ENCODE results near the gene PACS1.

The PACS1 gene

GRCh38 chr11:66284526-66285078 lies 214.5 kb downstream of the PACS1 start:
- TF ChIP-seq, protein P1, sequence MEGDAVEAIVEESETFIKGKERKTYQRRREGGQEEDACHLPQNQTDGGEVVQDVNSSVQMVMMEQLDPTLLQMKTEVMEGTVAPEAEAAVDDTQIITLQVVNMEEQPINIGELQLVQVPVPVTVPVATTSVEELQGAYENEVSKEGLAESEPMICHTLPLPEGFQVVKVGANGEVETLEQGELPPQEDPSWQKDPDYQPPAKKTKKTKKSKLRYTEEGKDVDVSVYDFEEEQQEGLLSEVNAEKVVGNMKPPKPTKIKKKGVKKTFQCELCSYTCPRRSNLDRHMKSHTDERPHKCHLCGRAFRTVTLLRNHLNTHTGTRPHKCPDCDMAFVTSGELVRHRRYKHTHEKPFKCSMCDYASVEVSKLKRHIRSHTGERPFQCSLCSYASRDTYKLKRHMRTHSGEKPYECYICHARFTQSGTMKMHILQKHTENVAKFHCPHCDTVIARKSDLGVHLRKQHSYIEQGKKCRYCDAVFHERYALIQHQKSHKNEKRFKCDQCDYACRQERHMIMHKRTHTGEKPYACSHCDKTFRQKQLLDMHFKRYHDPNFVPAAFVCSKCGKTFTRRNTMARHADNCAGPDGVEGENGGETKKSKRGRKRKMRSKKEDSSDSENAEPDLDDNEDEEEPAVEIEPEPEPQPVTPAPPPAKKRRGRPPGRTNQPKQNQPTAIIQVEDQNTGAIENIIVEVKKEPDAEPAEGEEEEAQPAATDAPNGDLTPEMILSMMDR (IDR thresholded peaks at IDR 0.05; ENCODE audit: low read depth, low read length), result no peak
- no peak for DNase-seq (ENCODE audit: extremely low read depth, low read depth)

GRCh38 chr11:66285250-66285947 lies 215.3 kb downstream of the PACS1 start:
- DNase-seq (ENCODE audit: extremely low read depth, low read depth), result no peak
- TF ChIP-seq, protein P1 (IDR thresholded peaks at IDR 0.05; ENCODE audit: low read depth, low read length), result no peak

GRCh38 chr11:66286699-66287098 lies 216.6 kb downstream of the PACS1 start:
- TF ChIP-seq, protein P1 (IDR thresholded peaks at IDR 0.05; ENCODE audit: low read depth, low read length), result no peak
- no peak for DNase-seq (ENCODE audit: extremely low read depth, low read depth)

GRCh38 chr11:66287211-66287888 lies 217.3 kb downstream of the PACS1 start:
- TF ChIP-seq, protein P1 (IDR thresholded peaks at IDR 0.05; ENCODE audit: low read depth, low read length), result no peak
- no peak for DNase-seq (ENCODE audit: extremely low read depth, low read depth)

DNA sequence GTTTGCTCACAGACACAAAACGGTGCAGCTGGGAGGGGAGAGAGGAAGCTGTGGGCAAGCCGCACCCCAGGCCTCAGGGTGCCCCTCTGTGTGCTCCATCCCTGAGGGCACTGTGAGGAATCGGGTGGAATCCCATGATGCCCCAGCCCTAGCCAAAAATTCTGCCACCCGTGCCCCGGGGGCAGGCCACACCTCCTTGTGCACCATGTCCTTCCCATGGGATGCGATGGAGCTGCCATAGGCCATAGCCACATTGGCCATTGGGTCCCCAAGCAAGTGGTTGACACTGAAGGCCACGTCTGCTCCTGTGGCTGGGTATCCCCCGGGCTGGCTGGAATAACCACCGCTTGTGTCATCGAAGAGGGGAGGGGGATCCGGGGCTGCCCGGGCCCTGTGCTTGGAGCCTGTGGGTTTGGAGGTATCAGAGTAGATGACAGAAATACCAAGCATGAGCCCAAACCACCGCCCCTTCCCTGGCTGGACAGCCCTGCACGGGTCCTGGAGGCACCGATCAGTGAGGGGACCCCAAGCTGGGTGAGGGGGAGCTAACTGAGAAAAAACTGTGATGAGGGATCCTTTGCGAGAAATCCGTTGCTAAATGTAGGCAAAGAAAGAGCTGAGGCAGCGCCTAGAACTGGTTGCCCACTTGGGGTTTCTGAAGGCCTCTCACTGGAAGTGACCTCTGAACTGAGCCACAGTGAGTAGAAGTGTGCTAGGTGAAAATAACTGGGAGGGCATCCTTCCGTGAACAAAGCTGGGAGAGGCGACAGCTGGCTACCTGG lies 218.0 kb downstream of the PACS1 start:
- no peak for DNase-seq (ENCODE audit: extremely low read depth, low read depth)
- TF ChIP-seq, protein P1 (IDR thresholded peaks at IDR 0.05; ENCODE audit: low read depth, low read length), result no peak

DNA sequence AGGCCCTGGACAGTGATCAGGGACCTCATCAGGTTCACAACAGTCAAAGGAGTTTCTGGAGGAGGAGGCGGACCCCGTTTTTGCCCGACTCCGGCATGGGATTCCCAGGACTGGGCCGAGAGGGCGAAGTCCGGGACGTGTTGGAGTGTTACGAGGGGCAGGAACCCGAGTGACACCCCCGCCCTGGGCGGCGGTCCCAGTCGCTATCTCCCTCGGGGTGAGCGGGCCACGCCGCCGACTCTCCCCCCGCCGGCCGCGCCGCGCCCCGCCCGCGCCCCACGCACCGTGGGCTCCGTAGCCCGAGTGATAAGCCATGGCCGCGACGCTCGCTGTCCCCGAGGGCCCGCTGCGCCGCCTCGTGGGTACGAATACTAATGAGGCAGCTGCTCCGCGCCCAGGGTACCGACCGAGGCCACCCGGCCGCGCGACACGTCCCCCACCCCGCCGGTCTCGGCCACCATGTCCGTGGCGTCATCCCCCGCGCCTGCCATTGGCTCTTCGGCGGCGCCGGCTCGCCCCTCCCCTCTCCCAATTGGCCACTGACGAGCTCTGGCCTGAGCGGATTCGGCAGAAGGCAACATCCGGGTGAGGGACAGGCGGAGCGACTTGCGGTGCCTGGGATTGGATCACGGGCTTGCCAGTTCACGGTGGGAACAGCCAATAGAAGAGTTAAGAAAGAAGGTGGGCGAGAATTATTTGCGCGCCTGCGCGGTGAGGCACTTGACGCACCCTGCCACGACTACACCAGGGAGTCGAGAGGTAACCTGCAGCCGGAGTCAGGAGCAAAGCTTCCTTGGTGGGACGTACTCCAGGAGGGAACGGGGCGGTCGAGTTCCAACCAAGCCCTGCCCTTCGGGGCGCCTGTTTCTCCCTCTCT lies 218.8 kb downstream of the PACS1 start, which contains the start of gene YIF1A:
Gene YIF1A, minus strand, starts transcription at position 473 of the 877 bp plus-strand sequence. Its CDS starts 158 bp downstream, at position 315.
- DNase-seq (ENCODE audit: extremely low read depth, low read depth), result peak; percentile 99
- TF ChIP-seq, protein P1 (IDR thresholded peaks at IDR 0.05; ENCODE audit: low read depth, low read length), result no peak
